Rectal smooth muscle tissue (tissue), 1 donor: ENCODE results near the gene PLPP3.

Experiments
- H3K27ac ChIP-seq: one replicate; pipeline ENCODE4 v1.7.0; 2013; ENCODE audit warnings: low read depth, low read length, inconsistent platforms
- H3K27me3 ChIP-seq: one replicate; pipeline ENCODE4 v1.7.0; 2013; ENCODE audit warnings: low read length; ENCODE audit not compliant: control insufficient read depth, insufficient read depth
- H3K36me3 ChIP-seq: one replicate; pipeline ENCODE4 v1.7.0; 2013; ENCODE audit warnings: low read length; ENCODE audit not compliant: control insufficient read depth, insufficient read depth
- H3K4me1 ChIP-seq: one replicate; pipeline ENCODE4 v1.7.0; 2013; ENCODE audit warnings: low read length; ENCODE audit not compliant: control insufficient read depth, insufficient read depth
- H3K4me3 ChIP-seq: one replicate; pipeline ENCODE4 v1.7.0; 2013; ENCODE audit warnings: low read length
- H3K9ac ChIP-seq: one replicate; pipeline ENCODE4 v1.7.0; 2013; ENCODE audit warnings: low read length

Gene PLPP3

DNA sequence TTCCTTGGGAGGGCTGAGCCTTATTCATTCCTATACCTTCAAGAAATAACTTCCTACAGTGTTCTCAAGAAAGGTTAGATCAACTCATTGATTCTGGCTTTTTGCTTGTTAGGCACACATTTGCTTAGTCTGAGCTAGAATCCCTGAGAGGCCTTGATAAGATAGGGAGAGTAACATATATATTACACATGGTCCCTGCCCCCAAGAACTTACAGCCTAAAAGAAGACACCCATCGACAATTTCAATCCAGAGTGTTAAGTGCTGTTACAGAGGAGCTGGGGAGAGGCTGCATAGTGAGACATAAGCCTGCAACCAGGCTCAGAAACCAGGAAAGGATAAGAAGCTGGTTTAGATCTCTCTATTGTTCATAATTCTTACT, 68.7 kb downstream of the PLPP3 start:
- H3K9ac ChIP-seq, result no peak overlapping the region

DNA sequence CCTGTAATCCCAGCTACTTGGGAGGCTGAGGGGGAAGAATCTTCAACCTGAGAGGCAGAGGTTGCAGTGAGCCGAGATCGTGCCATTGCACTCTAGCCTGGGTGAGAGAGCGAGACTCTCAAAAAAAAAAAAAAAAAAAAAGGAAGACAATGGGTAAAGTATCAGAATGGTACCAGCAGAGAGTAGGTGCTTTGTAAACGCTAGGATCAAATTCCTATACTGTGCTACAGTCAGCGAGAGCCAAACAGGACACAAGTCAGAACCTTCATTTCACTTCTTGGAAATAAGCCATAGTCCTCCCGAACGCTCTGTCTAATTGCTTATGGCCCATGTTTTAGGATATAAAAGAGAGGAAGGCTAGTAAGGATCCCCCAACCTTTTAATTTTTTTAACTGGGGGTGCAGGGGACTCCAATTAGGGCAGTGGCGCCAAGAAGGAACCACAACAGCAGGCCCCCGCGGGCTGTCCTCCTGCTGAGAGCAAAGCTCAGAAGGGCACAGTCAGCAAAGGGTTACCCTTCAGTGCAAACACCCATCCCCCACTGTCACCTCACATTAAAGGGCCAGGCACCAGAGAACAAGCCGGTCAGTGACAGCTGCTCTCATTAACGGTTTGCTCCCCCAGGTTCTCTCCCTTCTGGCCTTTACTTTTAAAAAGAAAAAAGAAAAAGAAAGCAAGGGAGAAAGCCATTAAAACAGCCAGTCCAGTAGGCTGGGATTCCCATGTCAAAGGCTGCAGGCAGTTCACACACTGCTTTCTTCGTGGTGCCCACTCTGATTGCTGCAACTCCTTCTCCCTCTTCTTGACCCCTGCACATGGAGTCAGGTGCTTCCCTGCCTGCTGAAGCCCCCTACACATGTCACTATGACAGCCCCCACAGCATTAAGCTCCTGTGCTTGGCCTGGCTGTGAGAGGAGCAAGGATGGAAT, 69.4 kb downstream of the PLPP3 start:
- no peaks in the 10 kb centered on the region for H3K27me3 ChIP-seq
- no peak overlapping the region for H3K9ac ChIP-seq
- peaks cover 10% of the 10 kb centered on the region for H3K36me3 ChIP-seq
- no peak overlapping the region for H3K4me3 ChIP-seq
- no peak overlapping the region for H3K27ac ChIP-seq
- no peaks in the 10 kb centered on the region for H3K4me1 ChIP-seq

More for the DNA sequence above, 68.7 kb downstream of the PLPP3 start:
- Histone ChIP-seq H3K36me3 (peaks cover 10% of the 10 kb centered on the region), H3K4me1 (no peaks in the 10 kb centered on the region), H3K27ac (no peak overlapping the region), H3K27me3 (no peaks in the 10 kb centered on the region), H3K4me3 (no peak overlapping the region)

DNA sequence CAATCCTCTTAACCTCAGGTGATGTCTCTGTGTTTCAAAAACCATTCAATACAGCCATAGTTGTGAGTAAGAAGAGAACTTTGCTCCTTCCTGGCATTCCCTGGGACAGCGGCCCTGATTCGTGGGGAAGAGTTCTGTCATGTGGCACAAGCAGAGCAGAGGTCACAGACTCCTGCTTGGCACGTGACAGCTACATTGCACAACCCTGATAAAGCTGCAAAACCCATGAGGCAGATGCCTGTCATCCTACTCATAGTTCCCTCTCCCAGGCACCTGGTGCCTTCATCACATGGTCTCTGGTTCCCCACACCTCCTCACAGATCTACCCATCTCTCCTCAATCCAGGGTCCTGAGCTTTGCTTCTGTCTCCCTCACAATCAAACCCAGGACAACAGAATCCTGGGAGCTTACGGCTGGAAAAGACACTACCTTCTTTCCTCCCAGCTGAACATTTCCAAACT, 70.8 kb downstream of the PLPP3 start:
- H3K4me3 ChIP-seq, result no peak overlapping the region
- H3K4me1 ChIP-seq, result no peaks in the 10 kb centered on the region
- peaks cover 10% of the 10 kb centered on the region for H3K36me3 ChIP-seq
- H3K27ac ChIP-seq, result no peak overlapping the region
- no peaks in the 10 kb centered on the region for H3K27me3 ChIP-seq
- H3K9ac ChIP-seq, result no peak overlapping the region

DNA sequence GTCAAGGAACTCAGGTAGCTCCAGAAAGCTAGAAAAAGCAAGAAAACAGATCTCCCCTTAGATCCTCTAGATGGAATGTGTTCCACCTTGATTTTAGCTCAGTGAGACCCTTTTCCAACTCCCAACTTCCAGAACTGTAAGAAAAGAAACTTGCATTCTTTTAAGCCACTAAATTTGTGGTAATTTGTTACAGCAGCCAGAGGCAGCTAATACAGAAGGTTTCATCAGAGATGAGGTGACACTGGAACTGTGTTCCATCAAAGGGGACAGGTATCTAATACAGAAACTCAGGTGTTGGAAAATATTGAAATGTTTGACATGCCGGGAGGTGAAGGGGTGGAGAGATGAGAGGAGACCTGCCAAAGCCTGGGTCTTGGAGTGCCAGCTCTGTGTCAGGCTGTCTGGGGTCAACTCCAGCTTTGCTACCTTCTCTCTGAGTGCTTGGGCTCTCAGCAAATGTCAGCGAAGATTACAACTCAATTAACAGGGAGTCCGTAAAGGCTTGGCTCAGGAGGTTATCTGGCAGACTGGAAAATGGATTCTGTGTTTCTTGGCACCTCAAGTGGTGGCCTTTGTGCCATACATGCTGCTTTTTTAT, 71.3 kb downstream of the PLPP3 start:
- Histone ChIP-seq H3K4me1 (no peaks in the 10 kb centered on the region), H3K4me3 (no peak overlapping the region), H3K36me3 (peaks cover 10% of the 10 kb centered on the region), H3K27me3 (no peaks in the 10 kb centered on the region), H3K27ac (no peak overlapping the region), H3K9ac (no peak overlapping the region)

DNA sequence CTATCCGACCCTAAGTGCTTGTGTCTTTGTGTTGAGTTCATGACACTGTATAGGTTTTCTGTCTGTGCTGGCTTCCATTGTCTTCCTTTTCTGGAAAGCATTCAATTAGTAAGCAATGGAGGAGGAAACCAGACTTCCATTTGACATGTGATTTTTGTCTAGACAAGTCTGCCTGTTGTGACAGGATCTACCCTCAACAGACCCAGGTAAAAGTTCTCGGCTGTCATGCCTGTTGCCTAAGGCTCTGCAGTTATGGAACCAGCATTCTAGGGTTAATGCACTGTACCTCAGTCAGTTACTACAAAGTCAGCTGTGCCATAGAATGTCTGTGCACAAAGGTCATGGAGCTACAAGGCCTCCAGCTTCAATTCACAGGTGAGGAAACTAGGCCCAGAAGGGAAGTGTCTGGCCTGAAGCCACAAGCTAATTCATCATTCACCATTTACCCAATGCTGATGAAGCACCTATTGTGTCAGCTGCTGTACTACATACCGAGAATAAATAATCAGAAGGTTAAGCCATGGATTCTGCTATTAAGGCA, 72.3 kb downstream of the PLPP3 start:
- H3K9ac ChIP-seq, result no peak overlapping the region
- H3K4me1 ChIP-seq, result no peaks in the 10 kb centered on the region
- H3K27me3 ChIP-seq, result no peaks in the 10 kb centered on the region
- H3K4me3 ChIP-seq, result no peak overlapping the region
- H3K27ac ChIP-seq, result no peak overlapping the region
- H3K36me3 ChIP-seq, result peaks cover 13% of the 10 kb centered on the region

DNA sequence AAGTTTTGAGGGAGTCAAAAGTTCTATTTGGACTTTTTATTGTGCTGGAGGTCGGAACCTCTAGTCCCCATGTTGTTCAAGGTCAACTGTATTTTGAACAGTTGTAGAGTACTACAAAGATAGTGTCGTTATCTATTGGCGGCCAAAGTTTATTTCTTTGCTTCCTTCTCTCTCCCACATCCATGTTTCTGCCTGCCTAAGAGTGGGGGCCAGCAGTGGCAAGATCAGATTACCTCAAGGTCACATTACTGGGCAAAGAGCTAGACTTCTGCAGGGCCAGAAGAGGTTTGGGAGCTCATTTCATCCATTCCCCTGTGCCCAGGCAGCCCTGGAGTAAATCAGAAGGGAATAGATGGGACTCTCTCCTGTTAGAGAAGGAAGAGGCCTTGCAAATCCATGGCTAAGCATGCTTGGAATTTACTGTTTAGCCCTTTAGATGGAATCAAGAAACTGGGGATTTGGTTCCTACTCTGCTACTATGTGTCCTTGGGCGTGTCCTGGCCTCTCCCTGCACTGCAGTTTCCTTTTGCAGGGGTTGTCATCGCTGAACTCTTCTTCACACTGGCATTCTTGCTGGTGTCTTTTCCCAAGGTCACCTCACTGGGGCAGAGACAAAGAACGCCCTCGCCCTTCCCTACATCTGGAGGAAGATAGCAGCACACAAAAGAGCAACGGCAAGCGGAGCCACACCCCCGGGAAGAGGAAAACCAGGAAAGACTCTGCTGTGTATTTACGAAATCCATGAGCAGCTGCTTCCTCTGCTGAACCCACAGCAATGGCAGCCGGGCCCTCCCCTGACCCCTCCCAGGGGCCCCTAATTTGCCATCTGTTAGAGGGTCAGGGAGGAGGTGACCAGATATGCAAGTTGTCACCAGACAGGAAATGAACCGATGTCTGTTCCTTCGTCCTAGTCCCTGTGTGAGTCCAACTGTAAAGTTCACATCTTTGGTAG, 73.3 kb downstream of the PLPP3 start:
- peaks cover 13% of the 10 kb centered on the region for H3K36me3 ChIP-seq

DNA sequence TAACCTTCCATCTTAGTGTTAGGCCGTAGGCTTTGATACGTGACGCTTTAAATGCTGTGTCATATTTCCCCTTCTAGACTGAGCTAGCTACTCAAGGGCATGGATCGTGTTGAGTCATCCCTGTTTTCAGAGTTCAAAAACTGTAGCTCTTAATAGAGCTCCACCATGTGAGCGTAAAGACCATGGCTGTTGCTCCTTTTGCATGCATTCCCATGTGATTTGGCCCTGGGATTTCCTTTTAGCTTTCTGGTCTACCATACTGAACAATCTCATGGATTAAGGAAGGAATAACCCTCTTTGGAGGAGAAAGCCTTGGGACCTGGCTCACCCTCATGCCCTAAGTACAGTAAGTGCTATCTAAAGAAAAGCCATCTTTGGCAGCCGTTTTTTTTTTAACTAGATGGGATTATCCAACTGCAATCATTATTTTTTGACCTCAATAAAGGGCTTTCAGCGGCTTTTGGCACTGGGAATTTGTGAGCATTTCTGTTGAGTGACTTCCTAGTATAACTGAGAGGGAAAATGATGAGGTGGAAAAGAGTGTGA, 76.6 kb downstream of the PLPP3 start:
- Histone ChIP-seq H3K9ac (no peak overlapping the region), H3K36me3 (peaks cover 9% of the 10 kb centered on the region), H3K4me1 (no peaks in the 10 kb centered on the region), H3K27ac (no peak overlapping the region), H3K27me3 (no peaks in the 10 kb centered on the region), H3K4me3 (no peak overlapping the region)

More for the DNA sequence above, 73.3 kb downstream of the PLPP3 start:
- Histone ChIP-seq H3K27ac (no peak overlapping the region), H3K9ac (no peak overlapping the region), H3K4me1 (no peaks in the 10 kb centered on the region), H3K27me3 (no peaks in the 10 kb centered on the region), H3K4me3 (no peak overlapping the region)

DNA sequence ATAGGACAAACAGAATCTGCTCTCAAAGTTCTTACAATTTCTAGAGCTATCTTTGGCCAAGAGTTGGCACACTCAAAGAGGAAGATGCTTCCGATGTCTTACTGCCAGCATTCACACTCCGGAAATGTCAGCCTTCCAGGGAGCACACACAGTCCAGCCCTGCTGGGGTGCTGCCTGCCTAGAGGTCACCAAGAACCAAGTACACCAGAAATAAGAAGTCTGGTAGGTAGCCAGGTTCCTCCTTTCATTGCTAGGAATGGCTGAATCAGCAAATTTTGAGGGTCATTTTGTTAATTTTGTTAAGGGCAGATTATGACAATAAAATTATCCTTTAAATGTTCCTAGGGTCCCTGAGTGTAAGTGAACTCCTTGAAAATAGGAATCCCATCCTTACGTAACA, 77.5 kb downstream of the PLPP3 start:
- H3K4me1 ChIP-seq, result no peaks in the 10 kb centered on the region
- H3K27me3 ChIP-seq, result no peaks in the 10 kb centered on the region
- H3K9ac ChIP-seq, result no peak overlapping the region
- no peak overlapping the region for H3K27ac ChIP-seq
- H3K36me3 ChIP-seq, result peaks cover 3% of the 10 kb centered on the region
- no peak overlapping the region for H3K4me3 ChIP-seq

DNA sequence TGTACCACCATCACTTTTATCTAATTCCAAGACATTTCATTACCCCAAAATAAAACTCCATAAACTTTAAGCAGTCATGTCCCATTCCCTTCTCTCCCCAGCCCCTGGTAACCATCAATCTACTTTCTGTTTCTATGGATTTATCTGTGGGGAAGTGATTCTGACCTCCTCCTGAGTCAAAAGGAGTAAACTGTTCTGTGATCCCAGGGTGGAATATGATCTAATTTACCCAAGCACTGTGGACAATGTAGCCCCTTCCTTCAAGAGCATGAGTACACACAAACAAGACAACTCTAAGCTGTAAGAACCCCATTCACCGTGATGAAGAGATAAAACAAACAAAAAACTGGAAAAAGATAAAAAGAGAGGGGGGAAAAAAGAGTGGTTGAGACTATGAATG, 77.9 kb downstream of the PLPP3 start:
- Histone ChIP-seq H3K4me1 (no peaks in the 10 kb centered on the region), H3K27me3 (no peaks in the 10 kb centered on the region), H3K36me3 (peaks cover 3% of the 10 kb centered on the region), H3K4me3 (no peak overlapping the region), H3K9ac (no peak overlapping the region), H3K27ac (no peak overlapping the region)

DNA sequence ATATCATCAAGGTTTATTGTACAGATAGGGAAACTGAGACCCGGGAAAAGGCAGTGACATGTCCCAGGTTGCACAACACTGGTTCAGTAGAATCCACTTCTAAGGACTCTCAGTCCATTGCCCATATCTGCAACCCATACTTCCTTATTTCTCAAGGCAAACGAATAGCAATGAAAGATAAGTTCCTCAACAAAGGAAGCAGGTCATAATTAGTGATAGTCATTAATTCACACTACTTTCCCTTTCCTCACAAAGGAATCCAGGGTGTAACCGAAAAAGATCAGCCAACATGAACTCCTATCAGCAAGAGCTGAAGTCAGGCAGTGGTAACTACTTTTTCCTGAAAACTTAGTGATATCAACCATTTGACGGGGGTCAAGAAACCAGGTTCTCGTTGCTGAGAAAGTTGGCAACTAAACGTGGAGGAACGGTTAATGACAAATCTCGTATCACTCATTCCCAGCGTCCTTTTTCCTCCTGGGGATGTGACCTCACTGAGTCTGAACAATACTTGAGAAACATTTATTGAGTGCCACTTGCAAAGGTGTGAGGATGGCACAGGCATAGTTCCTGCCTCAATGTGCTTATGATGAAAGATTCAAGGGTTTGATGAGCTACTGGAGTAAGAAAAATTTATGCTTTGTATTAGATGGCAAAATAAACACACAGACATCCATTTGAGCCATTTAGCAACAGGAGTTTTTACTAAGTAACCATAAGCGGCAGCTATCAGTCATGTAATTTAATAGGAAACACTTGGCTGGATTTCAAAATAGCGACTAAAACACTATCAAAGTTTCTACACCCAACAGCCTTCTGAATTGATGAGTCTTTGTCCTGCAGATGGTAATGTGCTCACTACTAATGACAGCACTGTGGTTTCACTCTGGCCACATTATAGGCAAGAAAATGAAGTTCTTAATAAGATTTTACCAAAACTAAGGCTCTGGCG, 82.3 kb downstream of the PLPP3 start:
- no peaks in the 10 kb centered on the region for H3K27me3 ChIP-seq
- H3K36me3 ChIP-seq, result peaks cover 10% of the 10 kb centered on the region
- no peak overlapping the region for H3K27ac ChIP-seq
- no peak overlapping the region for H3K4me3 ChIP-seq
- no peaks in the 10 kb centered on the region for H3K4me1 ChIP-seq
- no peak overlapping the region for H3K9ac ChIP-seq

DNA sequence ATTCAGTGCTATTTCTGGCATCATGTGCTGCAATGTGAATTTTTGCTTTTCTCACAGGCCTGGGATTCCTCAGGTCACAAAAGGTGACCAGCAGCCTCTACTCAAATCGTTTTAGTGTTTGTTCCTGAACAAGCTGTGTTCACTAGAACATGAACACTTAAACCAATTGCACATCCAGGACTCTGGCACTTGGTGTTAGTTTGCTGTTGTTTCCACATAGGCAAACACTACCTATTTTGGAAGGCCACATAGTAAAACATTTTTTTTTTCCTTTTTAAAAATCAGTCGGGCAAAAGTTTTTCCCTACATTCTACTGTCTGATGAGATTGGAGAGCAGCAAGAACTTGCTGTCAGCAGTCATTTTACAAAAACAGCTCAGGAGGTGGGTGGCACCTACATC, 83.2 kb downstream of the PLPP3 start:
- peaks cover 10% of the 10 kb centered on the region for H3K36me3 ChIP-seq
- H3K4me1 ChIP-seq, result no peaks in the 10 kb centered on the region
- no peak overlapping the region for H3K4me3 ChIP-seq
- no peaks in the 10 kb centered on the region for H3K27me3 ChIP-seq
- H3K27ac ChIP-seq, result no peak overlapping the region
- H3K9ac ChIP-seq, result no peak overlapping the region
